Fibroblast of lung (primary cell): ENCODE results near the gene JAG2.

ENCODE experiments used
- EZH2 ChIP-seq: IDR thresholded peaks from 2 replicates; pipeline ENCODE4 v1.5.1; 2012; ENCODE audit warnings: low read length, control low read depth, mild to moderate bottlenecking; ENCODE audit errors: missing control alignments
- TF ChIP-seq, protein P1 (sequence below), 2 donors: IDR thresholded peaks in 1 of 2; conservative IDR thresholded peaks in 1 of 2; 1 replicate in 1 of 2; 2 replicates in 1 of 2; pipeline ENCODE4 v1.5.1; 2011 to 2012; ENCODE audit warnings: low read length in 2 of 2, control low read depth in 1 of 2, inconsistent platforms in 1 of 2, low read depth in 1 of 2, mild to moderate bottlenecking in 1 of 2

DNA sequence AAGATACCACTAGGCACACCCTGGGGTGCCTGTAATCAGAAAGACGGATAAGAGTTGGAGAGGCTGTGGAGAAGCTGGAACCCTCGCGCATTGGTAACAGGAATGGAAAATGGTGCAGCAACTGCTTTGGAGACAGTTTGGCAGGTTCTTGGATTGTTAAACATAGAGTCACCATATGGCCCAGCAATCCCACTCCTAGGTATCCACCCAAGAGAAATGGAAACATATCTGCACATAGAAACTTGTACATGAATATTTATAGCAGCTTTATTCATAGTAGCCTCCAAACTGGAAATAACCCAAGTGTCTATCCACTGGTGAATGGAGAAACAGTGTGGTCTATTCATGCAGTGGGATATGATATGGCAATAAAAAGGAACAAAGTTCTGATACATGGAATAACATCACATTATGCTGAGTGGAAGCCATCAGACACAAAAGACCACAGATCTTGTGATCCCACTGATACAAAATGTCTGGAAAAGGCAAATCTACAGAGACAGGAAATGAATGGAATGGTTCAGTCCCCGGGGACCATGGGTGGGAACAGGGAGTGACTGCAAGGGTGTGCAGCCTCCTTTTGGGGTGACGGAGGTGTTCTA lies 45.4 kb downstream of the JAG2 start:
- TF ChIP-seq, protein P1, sequence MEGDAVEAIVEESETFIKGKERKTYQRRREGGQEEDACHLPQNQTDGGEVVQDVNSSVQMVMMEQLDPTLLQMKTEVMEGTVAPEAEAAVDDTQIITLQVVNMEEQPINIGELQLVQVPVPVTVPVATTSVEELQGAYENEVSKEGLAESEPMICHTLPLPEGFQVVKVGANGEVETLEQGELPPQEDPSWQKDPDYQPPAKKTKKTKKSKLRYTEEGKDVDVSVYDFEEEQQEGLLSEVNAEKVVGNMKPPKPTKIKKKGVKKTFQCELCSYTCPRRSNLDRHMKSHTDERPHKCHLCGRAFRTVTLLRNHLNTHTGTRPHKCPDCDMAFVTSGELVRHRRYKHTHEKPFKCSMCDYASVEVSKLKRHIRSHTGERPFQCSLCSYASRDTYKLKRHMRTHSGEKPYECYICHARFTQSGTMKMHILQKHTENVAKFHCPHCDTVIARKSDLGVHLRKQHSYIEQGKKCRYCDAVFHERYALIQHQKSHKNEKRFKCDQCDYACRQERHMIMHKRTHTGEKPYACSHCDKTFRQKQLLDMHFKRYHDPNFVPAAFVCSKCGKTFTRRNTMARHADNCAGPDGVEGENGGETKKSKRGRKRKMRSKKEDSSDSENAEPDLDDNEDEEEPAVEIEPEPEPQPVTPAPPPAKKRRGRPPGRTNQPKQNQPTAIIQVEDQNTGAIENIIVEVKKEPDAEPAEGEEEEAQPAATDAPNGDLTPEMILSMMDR (conservative IDR thresholded peaks at IDR 0.05 in 1 of 2, IDR thresholded peaks at IDR 0.05 in 1 of 2; ENCODE audit: low read depth in 1 of 2, low read length in 2 of 2): no peak
- TF ChIP-seq EZH2: no peak
